GM12873 (cell line): ENCODE data around the gene RDM1.

Experiments
- TF ChIP-seq, protein P1 (sequence below): IDR thresholded peaks from 2 replicates; pipeline ENCODE4 v1.5.1; 2012; ENCODE audit warnings: low read depth, mild to moderate bottlenecking, moderate library complexity, low read length, control low read depth; ENCODE audit not compliant: insufficient read depth; ENCODE audit errors: missing control alignments

RDM1 gene

GRCh38 chr17:35889818-35890773, 40.5 kb downstream of the RDM1 start:
- TF ChIP-seq, protein P1, sequence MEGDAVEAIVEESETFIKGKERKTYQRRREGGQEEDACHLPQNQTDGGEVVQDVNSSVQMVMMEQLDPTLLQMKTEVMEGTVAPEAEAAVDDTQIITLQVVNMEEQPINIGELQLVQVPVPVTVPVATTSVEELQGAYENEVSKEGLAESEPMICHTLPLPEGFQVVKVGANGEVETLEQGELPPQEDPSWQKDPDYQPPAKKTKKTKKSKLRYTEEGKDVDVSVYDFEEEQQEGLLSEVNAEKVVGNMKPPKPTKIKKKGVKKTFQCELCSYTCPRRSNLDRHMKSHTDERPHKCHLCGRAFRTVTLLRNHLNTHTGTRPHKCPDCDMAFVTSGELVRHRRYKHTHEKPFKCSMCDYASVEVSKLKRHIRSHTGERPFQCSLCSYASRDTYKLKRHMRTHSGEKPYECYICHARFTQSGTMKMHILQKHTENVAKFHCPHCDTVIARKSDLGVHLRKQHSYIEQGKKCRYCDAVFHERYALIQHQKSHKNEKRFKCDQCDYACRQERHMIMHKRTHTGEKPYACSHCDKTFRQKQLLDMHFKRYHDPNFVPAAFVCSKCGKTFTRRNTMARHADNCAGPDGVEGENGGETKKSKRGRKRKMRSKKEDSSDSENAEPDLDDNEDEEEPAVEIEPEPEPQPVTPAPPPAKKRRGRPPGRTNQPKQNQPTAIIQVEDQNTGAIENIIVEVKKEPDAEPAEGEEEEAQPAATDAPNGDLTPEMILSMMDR = no peak

- TF ChIP-seq, protein P1 = no peak
These were observed 41.3 kb downstream of the RDM1 start for GRCh38 chr17:35889241-35889640.

DNA sequence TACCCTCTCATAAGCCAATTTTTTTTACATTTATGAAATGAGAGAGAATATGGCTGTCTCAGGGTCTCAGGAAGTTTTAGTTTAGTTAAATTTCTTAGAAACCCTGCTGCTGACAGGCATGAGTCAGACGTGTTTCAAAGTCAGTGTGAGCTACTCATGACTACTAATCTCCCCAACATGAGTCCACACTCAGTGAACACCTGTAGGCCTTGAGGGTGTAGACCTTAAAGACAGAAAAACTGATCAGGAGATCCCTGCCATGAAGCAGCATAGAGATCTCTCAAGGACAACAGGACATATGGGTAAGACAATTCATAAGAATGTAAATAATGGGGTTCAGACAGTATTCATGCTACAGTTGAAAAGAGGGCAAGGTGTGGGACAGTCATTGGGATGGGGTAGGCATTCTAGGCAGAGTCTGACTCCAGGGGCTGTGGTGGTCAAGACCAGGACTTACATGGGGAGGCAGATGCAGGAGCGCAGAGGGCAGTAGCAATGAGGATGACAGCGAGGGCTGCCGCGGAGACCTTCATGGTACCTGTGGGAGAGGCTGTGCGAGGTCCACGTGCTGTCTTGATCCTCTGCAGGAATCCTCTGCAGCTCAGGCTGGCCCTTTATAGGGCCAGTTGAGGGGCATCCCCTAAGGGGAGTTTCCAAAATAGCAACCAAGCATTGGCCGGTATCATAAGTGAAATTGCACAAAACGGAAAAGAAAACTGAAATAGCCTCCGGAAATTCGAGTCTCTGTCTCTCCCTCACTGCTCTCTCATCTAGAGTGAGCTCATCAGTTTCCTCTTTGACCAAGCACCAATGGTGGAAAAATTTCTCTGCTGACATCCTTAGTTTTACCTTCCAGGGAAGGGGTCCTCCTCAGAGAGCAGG, 50.6 kb downstream of the RDM1 start, which contains the start of gene CCL5:
Gene CCL5, minus strand, starts transcription at position 588 of the 882 bp plus-strand sequence.
- TF ChIP-seq, protein P1 = no peak

- TF ChIP-seq, protein P1 = no peak
These were observed 52.2 kb downstream of the RDM1 start for GRCh38 chr17:35878361-35878760.

DNA sequence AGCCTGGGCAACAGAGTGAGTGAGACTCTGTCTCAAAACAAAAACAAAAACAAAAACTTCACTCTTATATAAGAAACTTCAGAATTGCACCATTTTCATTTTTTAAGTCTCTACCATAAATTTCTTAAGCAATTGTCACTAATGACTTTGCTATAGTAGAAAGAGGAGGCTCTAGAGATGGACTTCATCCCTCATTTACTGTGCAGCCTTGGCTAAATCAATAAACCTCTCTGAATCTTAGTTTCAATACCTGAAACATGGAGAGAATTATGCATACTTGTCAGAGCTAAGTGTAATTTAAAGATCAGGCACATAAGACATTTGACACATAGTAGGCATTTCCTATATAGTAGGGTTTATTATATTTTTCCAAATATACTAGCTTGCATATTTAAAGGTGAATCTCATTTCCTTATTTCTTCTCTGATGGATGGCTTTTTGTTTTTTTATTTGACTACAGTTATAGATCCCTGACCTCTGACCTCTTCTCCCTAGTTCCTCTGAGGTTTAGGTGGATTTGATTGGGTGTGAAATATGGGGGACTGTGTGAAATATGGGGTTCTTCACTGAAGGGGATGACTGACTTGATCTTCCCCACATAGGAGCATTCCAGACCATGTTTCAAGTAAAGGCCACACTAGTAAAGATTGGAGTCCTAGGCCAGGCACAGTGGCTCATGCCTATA, 53.1 kb downstream of the RDM1 start:
- TF ChIP-seq, protein P1 = no peak

DNA sequence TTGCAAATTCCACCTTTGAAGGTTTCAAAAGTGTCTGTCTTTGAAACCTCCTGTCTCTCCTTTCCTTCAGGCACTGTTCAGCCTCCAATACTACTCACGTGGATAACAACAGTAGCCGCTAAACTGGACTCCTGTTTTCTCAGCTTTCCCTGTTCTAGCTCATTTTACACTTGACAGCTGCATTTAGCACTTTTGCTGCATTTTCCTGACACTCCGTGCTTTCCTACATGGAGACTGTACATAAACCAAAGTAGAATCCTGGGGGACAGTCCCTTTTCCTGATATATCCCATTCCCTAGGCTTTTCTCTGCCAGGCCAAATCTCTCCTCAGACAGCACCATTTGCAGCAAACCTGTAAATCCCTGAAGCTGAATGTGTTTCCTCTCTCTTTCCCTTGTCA, 54.0 kb downstream of the RDM1 start:
- TF ChIP-seq, protein P1 = no peak

GRCh38 chr17:35875800-35876139, 54.8 kb downstream of the RDM1 start:
- TF ChIP-seq, protein P1 = no peak
